DND-41 (cell line): ENCODE measurements around the gene TMEM19.

Source experiments
- ATAC-seq: fragments of 200-7000 bp; cut with Tn5 transposase; 3 replicates; pipeline ENCODE4 v1.9.1; 2021; ENCODE audit warnings: low read depth; ENCODE audit not compliant: insufficient read depth
- DNase-seq: peaks from one replicate; pipeline ENCODE4 v3.0.0-alpha.2; 2020
- H2AFZ ChIP-seq: 2 replicates; pipeline ENCODE4 v1.6.0; 2012; ENCODE audit warnings: low read depth, low read length
- H3K27ac ChIP-seq: 2 replicates; pipeline ENCODE4 v1.5.1; 2012; ENCODE audit warnings: low read length, inconsistent platforms
- H3K27me3 ChIP-seq: fragments of 200-600 bp; sonication (generic); 2 replicates; pipeline ENCODE4 v1.6.0; 2012; ENCODE audit warnings: low read length, mild to moderate bottlenecking, inconsistent platforms; ENCODE audit not compliant: insufficient read depth, poor library complexity
- H3K36me3 ChIP-seq: 2 replicates; pipeline ENCODE4 v1.5.1; 2012; ENCODE audit warnings: low read length, inconsistent platforms; ENCODE audit not compliant: insufficient read depth
- H3K4me1 ChIP-seq: 2 replicates; pipeline ENCODE4 v1.5.1; 2012; ENCODE audit warnings: mild to moderate bottlenecking, low read length; ENCODE audit not compliant: insufficient read depth
- H3K4me2 ChIP-seq: 2 replicates; pipeline ENCODE4 v1.6.0; 2012; ENCODE audit warnings: mild to moderate bottlenecking, moderate library complexity, low read length, inconsistent platforms; ENCODE audit not compliant: insufficient read depth
- H3K4me3 ChIP-seq, 2 experiments: fragments of 200-600 bp in 1 of 2; shearing (Covaris generic) in 1 of 2; 2 replicates each; pipeline ENCODE4 v1.5.1; 2012 to 2016; ENCODE audit warnings: inconsistent platforms in 2 of 2, low read length in 2 of 2, mild to moderate bottlenecking in 2 of 2, low read depth in 1 of 2, moderate library complexity in 1 of 2
- H3K79me2 ChIP-seq: 2 replicates; pipeline ENCODE4 v1.6.0; 2012; ENCODE audit warnings: low read length, inconsistent platforms; ENCODE audit not compliant: insufficient read depth
- H3K9ac ChIP-seq: 2 replicates; pipeline ENCODE4 v1.6.0; 2012; ENCODE audit warnings: low read depth, mild to moderate bottlenecking, inconsistent platforms, low read length, moderate library complexity
- H3K9me3 ChIP-seq: 2 replicates; pipeline ENCODE4 v1.5.1; 2012; ENCODE audit warnings: low read length, moderate library complexity, mild to moderate bottlenecking, inconsistent platforms; ENCODE audit not compliant: insufficient read depth, severe bottlenecking
- H4K20me1 ChIP-seq: 2 replicates; pipeline ENCODE4 v1.6.0; 2012; ENCODE audit warnings: low read length; ENCODE audit not compliant: insufficient read depth
- CTCF ChIP-seq: IDR thresholded peaks from 2 replicates; pipeline ENCODE4 v1.5.1; 2012; ENCODE audit warnings: borderline replicate concordance, low read length, moderate library complexity, mild to moderate bottlenecking; ENCODE audit not compliant: poor library complexity, severe bottlenecking; ENCODE audit errors: extremely low read depth
- EZH2 ChIP-seq: IDR thresholded peaks from 3 replicates; pipeline ENCODE4 v1.6.1; 2012; ENCODE audit warnings: borderline replicate concordance, low read depth, mild to moderate bottlenecking, moderate library complexity, low read length, inconsistent platforms; ENCODE audit not compliant: severe bottlenecking

TMEM19 gene

GRCh38 chr12:71731439-71732356 lies 45.8 kb downstream of the TMEM19 start:
- no peak for DNase-seq
- Histone ChIP-seq H3K4me3 (no peak overlapping the region), H3K36me3 (no peaks in the 10 kb centered on the region), H3K9me3 (no peaks in the 10 kb centered on the region), H3K9ac (no peak overlapping the region), H3K27ac (no peak overlapping the region), H4K20me1 (no peaks in the 10 kb centered on the region), H3K4me1 (no peaks in the 10 kb centered on the region), H3K4me2 (no peak overlapping the region), H3K79me2 (no peaks in the 10 kb centered on the region), H3K27me3 (no peaks in the 10 kb centered on the region), H2AFZ (no peak overlapping the region)
- TF ChIP-seq CTCF = no peak
- no peak for TF ChIP-seq EZH2
- ATAC-seq = no peak

GRCh38 chr12:71732357-71732712 lies 46.5 kb downstream of the TMEM19 start:
- Histone ChIP-seq H3K4me1 (no peaks in the 10 kb centered on the region), H3K36me3 (no peaks in the 10 kb centered on the region), H2AFZ (no peak overlapping the region), H3K27ac (no peak overlapping the region), H3K9ac (no peak overlapping the region), H3K9me3 (no peaks in the 10 kb centered on the region), H3K4me3 (no peak overlapping the region), H3K79me2 (no peaks in the 10 kb centered on the region), H3K27me3 (no peaks in the 10 kb centered on the region), H3K4me2 (no peak overlapping the region), H4K20me1 (no peaks in the 10 kb centered on the region)
- ATAC-seq (no peak), DNase-seq (no peak)
- TF ChIP-seq CTCF (no peak), EZH2 (no peak)

DNA sequence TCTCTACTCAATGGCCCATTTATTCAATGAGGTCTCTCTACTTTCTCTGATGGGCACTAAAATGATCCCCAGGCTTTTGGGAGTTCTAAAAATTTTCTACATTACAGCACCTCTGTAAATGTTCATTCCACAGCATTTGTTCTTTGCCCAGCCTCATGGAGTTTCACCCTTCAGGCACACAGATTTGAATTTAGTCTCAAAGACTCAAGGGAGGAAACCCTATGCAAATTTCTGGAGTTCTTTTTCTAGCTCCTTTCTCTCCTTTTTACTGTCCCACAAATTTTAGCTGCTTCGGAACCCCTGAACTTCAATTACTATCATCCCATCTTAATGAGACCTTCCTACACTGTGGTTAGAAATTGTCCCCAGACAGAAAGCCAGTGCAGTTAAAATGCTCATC lies 51.3 kb downstream of the TMEM19 start:
- H3K27me3 ChIP-seq = no peaks in the 10 kb centered on the region
- H3K27ac ChIP-seq = no peak overlapping the region

More for the DNA sequence above, 51.3 kb downstream of the TMEM19 start:
- H3K4me2 ChIP-seq = no peak overlapping the region
- H3K9ac ChIP-seq = no peak overlapping the region
- no peaks in the 10 kb centered on the region for H3K36me3 ChIP-seq
- H3K9me3 ChIP-seq = no peaks in the 10 kb centered on the region
- no peak for ATAC-seq
- TF ChIP-seq CTCF (no peak), EZH2 (no peak)
- no peaks in the 10 kb centered on the region for H3K4me1 ChIP-seq
- DNase-seq = no peak
- H3K4me3 ChIP-seq = no peak overlapping the region
- no peaks in the 10 kb centered on the region for H4K20me1 ChIP-seq
- no peaks in the 10 kb centered on the region for H3K79me2 ChIP-seq
- H2AFZ ChIP-seq = no peak overlapping the region
